DND-41 (cell line): Measurements from ENCODE around the gene SHISA6.

Experiments
- ATAC-seq: fragments of 200-7000 bp; cut with Tn5 transposase; 3 replicates; pipeline ENCODE4 v1.9.1; 2021; ENCODE audit warnings: low read depth; ENCODE audit not compliant: insufficient read depth
- DNase-seq: peaks from one replicate; pipeline ENCODE4 v3.0.0-alpha.2; 2020
- H2AFZ ChIP-seq: 2 replicates; pipeline ENCODE4 v1.6.0; 2012; ENCODE audit warnings: low read depth, low read length
- H3K27ac ChIP-seq: 2 replicates; pipeline ENCODE4 v1.5.1; 2012; ENCODE audit warnings: low read length, inconsistent platforms
- H3K27me3 ChIP-seq: fragments of 200-600 bp; sonication (generic); 2 replicates; pipeline ENCODE4 v1.6.0; 2012; ENCODE audit warnings: low read length, mild to moderate bottlenecking, inconsistent platforms; ENCODE audit not compliant: insufficient read depth, poor library complexity
- H3K36me3 ChIP-seq: 2 replicates; pipeline ENCODE4 v1.5.1; 2012; ENCODE audit warnings: low read length, inconsistent platforms; ENCODE audit not compliant: insufficient read depth
- H3K4me1 ChIP-seq: 2 replicates; pipeline ENCODE4 v1.5.1; 2012; ENCODE audit warnings: mild to moderate bottlenecking, low read length; ENCODE audit not compliant: insufficient read depth
- H3K4me2 ChIP-seq: 2 replicates; pipeline ENCODE4 v1.6.0; 2012; ENCODE audit warnings: mild to moderate bottlenecking, moderate library complexity, low read length, inconsistent platforms; ENCODE audit not compliant: insufficient read depth
- H3K4me3 ChIP-seq, 2 experiments: fragments of 200-600 bp in 1 of 2; shearing (Covaris generic) in 1 of 2; 2 replicates each; pipeline ENCODE4 v1.5.1; 2012 to 2016; ENCODE audit warnings: inconsistent platforms in 2 of 2, low read length in 2 of 2, mild to moderate bottlenecking in 2 of 2, low read depth in 1 of 2, moderate library complexity in 1 of 2
- H3K79me2 ChIP-seq: 2 replicates; pipeline ENCODE4 v1.6.0; 2012; ENCODE audit warnings: low read length, inconsistent platforms; ENCODE audit not compliant: insufficient read depth
- H3K9ac ChIP-seq: 2 replicates; pipeline ENCODE4 v1.6.0; 2012; ENCODE audit warnings: low read depth, mild to moderate bottlenecking, inconsistent platforms, low read length, moderate library complexity
- H3K9me3 ChIP-seq: 2 replicates; pipeline ENCODE4 v1.5.1; 2012; ENCODE audit warnings: low read length, moderate library complexity, mild to moderate bottlenecking, inconsistent platforms; ENCODE audit not compliant: insufficient read depth, severe bottlenecking
- H4K20me1 ChIP-seq: 2 replicates; pipeline ENCODE4 v1.6.0; 2012; ENCODE audit warnings: low read length; ENCODE audit not compliant: insufficient read depth
- EZH2 ChIP-seq: IDR thresholded peaks from 3 replicates; pipeline ENCODE4 v1.6.1; 2012; ENCODE audit warnings: borderline replicate concordance, low read depth, mild to moderate bottlenecking, moderate library complexity, low read length, inconsistent platforms; ENCODE audit not compliant: severe bottlenecking
- TF ChIP-seq, protein P1 (sequence below): IDR thresholded peaks from 2 replicates; pipeline ENCODE4 v1.5.1; 2012; ENCODE audit warnings: borderline replicate concordance, low read length, moderate library complexity, mild to moderate bottlenecking; ENCODE audit not compliant: poor library complexity, severe bottlenecking; ENCODE audit errors: extremely low read depth

SHISA6 gene

DNA sequence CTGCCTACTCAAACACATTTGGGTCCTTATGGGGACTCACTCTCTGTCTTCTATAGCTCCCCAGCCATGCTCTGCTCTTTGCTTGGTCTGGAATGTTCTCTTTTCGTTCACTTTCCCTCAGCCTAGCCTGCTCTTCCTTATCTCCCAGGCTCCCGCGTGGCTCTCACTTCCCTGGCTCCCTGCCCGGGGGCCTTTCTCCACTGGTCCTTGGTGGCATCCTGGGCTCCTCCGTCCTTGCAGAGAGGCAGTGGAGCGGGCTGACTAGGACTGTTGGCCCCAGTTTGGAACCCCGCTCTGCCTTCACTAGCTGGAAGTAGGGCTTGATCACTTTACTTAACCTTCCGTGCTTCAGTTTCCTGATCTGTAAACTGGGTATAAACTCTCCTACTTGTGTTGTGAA is 31.2 kb downstream of the SHISA6 start:
- no peak for TF ChIP-seq EZH2
- TF ChIP-seq, protein P1, sequence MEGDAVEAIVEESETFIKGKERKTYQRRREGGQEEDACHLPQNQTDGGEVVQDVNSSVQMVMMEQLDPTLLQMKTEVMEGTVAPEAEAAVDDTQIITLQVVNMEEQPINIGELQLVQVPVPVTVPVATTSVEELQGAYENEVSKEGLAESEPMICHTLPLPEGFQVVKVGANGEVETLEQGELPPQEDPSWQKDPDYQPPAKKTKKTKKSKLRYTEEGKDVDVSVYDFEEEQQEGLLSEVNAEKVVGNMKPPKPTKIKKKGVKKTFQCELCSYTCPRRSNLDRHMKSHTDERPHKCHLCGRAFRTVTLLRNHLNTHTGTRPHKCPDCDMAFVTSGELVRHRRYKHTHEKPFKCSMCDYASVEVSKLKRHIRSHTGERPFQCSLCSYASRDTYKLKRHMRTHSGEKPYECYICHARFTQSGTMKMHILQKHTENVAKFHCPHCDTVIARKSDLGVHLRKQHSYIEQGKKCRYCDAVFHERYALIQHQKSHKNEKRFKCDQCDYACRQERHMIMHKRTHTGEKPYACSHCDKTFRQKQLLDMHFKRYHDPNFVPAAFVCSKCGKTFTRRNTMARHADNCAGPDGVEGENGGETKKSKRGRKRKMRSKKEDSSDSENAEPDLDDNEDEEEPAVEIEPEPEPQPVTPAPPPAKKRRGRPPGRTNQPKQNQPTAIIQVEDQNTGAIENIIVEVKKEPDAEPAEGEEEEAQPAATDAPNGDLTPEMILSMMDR = no peak

DNA sequence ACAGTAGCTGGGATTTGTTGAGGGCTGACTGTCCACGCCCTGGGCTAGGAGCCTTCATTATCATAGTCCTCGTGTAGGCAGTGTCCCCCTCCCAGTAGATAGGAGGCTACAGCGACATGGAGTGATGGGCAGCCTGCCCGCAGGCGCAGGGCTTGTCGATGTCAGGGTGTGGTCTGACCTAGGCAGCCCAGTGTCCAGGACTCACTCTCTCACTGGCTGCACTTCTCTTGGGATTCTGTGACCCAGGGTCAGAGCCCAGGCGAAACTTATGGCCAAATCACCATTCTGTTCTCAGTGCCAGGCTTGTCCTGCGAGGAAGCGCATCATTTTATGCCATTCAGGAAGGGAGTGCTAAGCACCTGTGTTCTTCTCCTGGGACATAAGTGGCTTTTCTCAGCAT is 32.6 kb downstream of the SHISA6 start:
- no peak for ATAC-seq
- H3K36me3 ChIP-seq = no peaks in the 10 kb centered on the region
- no peaks in the 10 kb centered on the region for H3K9me3 ChIP-seq
- TF ChIP-seq EZH2 = no peak
- TF ChIP-seq, protein P1 = no peak
- no peak overlapping the region for H2AFZ ChIP-seq
- H3K4me2 ChIP-seq = no peak overlapping the region
- H3K4me1 ChIP-seq = no peaks in the 10 kb centered on the region
- DNase-seq = no peak
- no peaks in the 10 kb centered on the region for H3K27me3 ChIP-seq
- no peak overlapping the region for H3K27ac ChIP-seq
- no peak overlapping the region for H3K9ac ChIP-seq
- H4K20me1 ChIP-seq = no peaks in the 10 kb centered on the region
- H3K4me3 ChIP-seq = no peak overlapping the region
- no peaks in the 10 kb centered on the region for H3K79me2 ChIP-seq

More for the DNA sequence above, 31.2 kb downstream of the SHISA6 start:
- no peaks in the 10 kb centered on the region for H3K36me3 ChIP-seq
- no peaks in the 10 kb centered on the region for H4K20me1 ChIP-seq
- H3K4me3 ChIP-seq = no peak overlapping the region
- no peak overlapping the region for H3K4me2 ChIP-seq
- H3K4me1 ChIP-seq = no peaks in the 10 kb centered on the region
- DNase-seq = no peak
- no peaks in the 10 kb centered on the region for H3K27me3 ChIP-seq
- no peak overlapping the region for H3K9ac ChIP-seq
- ATAC-seq = no peak
- H3K79me2 ChIP-seq = no peaks in the 10 kb centered on the region
- H2AFZ ChIP-seq = no peak overlapping the region
- H3K9me3 ChIP-seq = no peaks in the 10 kb centered on the region
- no peak overlapping the region for H3K27ac ChIP-seq

DNA sequence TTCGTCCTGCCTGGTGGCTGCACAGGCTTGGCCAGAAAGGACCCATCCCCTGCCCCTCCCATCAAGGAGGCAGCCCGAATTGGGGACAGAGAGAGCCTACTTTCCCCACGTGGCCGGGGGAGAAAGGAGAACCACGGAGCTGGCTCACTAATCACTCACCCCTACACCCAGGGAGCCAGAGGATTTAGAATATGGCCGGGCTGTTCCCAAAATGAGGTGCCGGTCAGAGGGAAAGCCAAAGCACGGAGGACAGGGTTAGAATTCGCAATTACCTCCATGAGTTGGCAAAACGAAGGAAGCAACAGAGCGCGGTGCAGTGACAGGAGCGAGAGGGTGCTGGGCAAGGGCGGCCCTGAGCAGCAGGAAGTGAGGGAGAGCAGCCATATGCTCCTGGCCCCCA is 33.1 kb downstream of the SHISA6 start:
- H3K9me3 ChIP-seq = no peaks in the 10 kb centered on the region
- no peak overlapping the region for H3K27ac ChIP-seq
- no peaks in the 10 kb centered on the region for H4K20me1 ChIP-seq
- H3K4me1 ChIP-seq = no peaks in the 10 kb centered on the region
- H3K9ac ChIP-seq = no peak overlapping the region
- DNase-seq = no peak
- no peak overlapping the region for H3K4me2 ChIP-seq
- H3K4me3 ChIP-seq = no peak overlapping the region
- no peak for TF ChIP-seq EZH2
- no peak for ATAC-seq
- H3K36me3 ChIP-seq = no peaks in the 10 kb centered on the region
- no peak overlapping the region for H2AFZ ChIP-seq
- no peaks in the 10 kb centered on the region for H3K27me3 ChIP-seq
- H3K79me2 ChIP-seq = no peaks in the 10 kb centered on the region

DNA sequence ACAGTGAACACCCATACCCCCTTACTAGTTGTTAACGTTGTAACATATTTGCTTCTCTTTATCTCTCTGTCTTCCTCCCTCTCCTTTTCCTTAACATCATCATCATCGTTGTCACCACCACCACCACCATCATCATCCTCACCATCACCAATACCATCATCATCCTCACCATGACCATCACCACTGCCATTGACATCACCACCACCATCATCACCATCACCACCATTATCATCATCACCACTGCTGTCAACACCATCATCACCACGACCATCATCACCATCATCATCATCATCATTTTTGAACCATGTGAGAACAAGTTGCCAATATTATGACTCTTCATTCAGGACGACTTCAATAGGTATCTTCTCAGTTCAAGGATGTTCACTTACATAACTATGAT is 35.5 kb downstream of the SHISA6 start:
- TF ChIP-seq, protein P1 = no peak
- TF ChIP-seq EZH2 = no peak
- Histone ChIP-seq H3K4me3 (no peak overlapping the region), H3K4me1 (no peaks in the 10 kb centered on the region), H3K36me3 (no peaks in the 10 kb centered on the region), H3K9ac (no peak overlapping the region), H3K79me2 (no peaks in the 10 kb centered on the region), H3K27ac (no peak overlapping the region), H3K9me3 (no peaks in the 10 kb centered on the region), H3K27me3 (no peaks in the 10 kb centered on the region), H2AFZ (no peak overlapping the region), H3K4me2 (no peak overlapping the region), H4K20me1 (no peaks in the 10 kb centered on the region)
- no peak for DNase-seq
- ATAC-seq = no peak
